Measurements from ENCODE around the gene NOS1. TPM values are rescaled to one million over a fixed set of nuclear protein-coding genes. Genes with fewer than 3 reads are reported as not detected.
"Not testable (repeated sequence)": the region's sequence is repeated elsewhere in the genome, so short reads cannot be mapped to it uniquely, and the experiment has no call there.

Gene NOS1
- polyA plus RNA-seq, 1 experiment, result not detected

DNA sequence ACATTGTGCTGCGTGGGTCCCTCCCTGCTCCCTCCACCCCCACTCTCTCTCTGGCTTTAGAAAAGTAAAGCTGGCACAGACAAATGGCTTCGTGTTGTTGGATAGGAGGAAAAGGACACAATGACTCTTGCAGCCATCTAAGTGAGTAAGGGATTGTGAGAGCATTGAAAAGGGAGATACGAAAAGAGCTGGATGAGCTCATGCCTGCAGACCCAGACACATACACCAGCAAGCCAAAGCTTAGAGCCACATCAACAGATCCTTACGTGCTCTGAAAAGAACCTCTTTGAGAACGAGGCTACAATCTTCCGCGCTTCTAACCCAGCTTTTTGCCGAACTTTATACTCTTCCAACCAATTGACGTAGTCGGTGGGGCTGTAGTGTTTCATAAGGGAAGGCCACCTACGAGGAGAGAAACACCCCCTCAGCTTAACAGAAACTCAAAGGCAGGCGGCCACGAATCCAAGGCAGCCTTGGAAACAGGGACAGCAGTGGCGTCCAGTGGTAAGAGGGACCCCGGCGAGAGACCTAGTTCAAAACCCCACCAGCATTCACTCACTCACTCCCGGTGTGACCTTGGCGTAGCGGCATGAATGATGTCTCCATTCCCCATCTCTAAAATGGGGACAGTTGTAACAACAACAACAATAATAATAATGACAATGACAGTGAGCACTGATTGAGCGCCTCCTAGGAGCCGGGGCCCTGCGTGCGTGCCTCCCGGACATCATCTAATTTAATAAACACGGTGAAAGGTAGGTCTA is 172.3 kb downstream of the NOS1 start:
- POLR2A ChIA-PET, result no interaction called here
- peaks cover 3% of the 10 kb centered on the region for H3K27me3 ChIP-seq (ENCODE audit: control insufficient read depth, insufficient read depth, low read length)

GRCh38 chr12:117188121-117188665 is 173.2 kb downstream of the NOS1 start:
- TF ChIP-seq CTCF (IDR thresholded peaks at IDR 0.05; ENCODE audit: low read depth, low read length), result no peak
- H3K27ac ChIP-seq (ENCODE audit: low read depth, low read length), result no peak overlapping the region
- ChIA-PET POLR2A (interaction anchor here (0.7 kb wide), 1 partner anchor 450 kb away, joined by 6 read pairs; the partner anchor contains the start of gene RNFT2), CTCF (interaction anchor here (0.7 to 1.5 kb wide), 2 partner anchors 25 to 1162 kb away, joined by 3 to 7 read pairs; no protein-coding TSS in a partner anchor)
- no peak overlapping the region for H3K4me3 ChIP-seq (ENCODE audit: low read depth, low read length)
- peaks cover 3% of the 10 kb centered on the region for H3K27me3 ChIP-seq (ENCODE audit: control insufficient read depth, insufficient read depth, low read length)
- no peaks in the 10 kb centered on the region; the same call in 1 of the 2 replicates for H3K9me3 ChIP-seq (ENCODE audit: control insufficient read depth, insufficient read depth, low read length)
- no peak for DNase-seq (ENCODE audit: low read depth, low spot score)

More for the DNA sequence above, 172.3 kb downstream of the NOS1 start:
- peak overlapping the region; percentile 80 for H3K4me3 ChIP-seq (ENCODE audit: low read depth, low read length)
- CTCF ChIA-PET, result interaction anchor here (0.7 to 1.5 kb wide), 3 partner anchors 24 to 1163 kb away, joined by 3 to 7 read pairs (median 3); no protein-coding TSS in a partner anchor
- peak overlapping the region; percentile 31 for H3K27ac ChIP-seq (ENCODE audit: low read depth, low read length)
- TF ChIP-seq CTCF (IDR thresholded peaks at IDR 0.05; ENCODE audit: low read depth, low read length), result no peak
- peak; percentile 20 for DNase-seq (ENCODE audit: low read depth, low spot score)
- no peaks in the 10 kb centered on the region; the same call in 1 of the 2 replicates for H3K9me3 ChIP-seq (ENCODE audit: control insufficient read depth, insufficient read depth, low read length)

DNA sequence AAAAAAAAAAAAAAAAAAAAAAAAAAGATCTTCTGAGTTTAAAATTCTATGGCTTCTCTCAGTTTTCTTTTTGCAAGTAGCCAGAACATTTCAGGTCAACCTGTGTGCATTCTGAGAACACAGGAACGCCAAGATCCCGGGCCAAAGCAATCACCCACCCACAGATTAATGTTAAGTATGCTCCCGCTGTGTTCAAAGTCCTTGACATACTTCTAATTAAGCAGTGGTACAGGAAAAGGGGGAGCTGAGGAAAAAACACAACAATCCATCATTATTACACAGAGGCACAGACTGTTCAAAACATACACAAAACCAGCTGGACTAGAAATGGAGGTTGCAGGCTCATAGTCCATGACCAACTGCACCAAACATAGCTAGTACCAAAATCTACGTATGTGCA is 174.0 kb downstream of the NOS1 start:
- H3K27me3 ChIP-seq (ENCODE audit: control insufficient read depth, insufficient read depth, low read length), result peaks cover 3% of the 10 kb centered on the region
- no peak for DNase-seq (ENCODE audit: low read depth, low spot score)
- ChIA-PET POLR2A (no interaction called here), CTCF (no interaction called here)
- no peak for TF ChIP-seq CTCF (IDR thresholded peaks at IDR 0.05; ENCODE audit: low read depth, low read length)
- no peaks in the 10 kb centered on the region; the same call in 1 of the 2 replicates for H3K9me3 ChIP-seq (ENCODE audit: control insufficient read depth, insufficient read depth, low read length)
- no peak overlapping the region for H3K4me3 ChIP-seq (ENCODE audit: low read depth, low read length)
- no peak overlapping the region for H3K27ac ChIP-seq (ENCODE audit: low read depth, low read length)

DNA sequence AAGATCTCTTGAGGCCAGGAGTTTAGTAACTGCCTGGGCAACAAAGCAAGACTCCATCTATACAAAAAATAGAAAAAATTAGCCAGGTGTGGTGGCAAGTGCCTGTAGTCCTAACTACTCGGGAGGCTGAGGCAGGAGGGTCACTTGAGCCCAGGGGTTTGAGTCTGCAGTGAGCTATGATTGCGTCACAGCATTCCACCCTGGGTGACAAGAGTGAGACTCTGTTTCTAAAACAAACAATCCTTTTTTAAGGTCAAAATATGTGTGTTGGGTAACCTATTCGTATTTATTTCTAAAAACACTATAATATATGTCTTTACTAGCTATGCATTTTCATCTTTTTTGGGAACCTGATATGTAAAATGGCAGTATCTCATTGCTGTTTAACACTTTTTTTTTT is 178.6 kb downstream of the NOS1 start:
- no peak for DNase-seq (ENCODE audit: low read depth, low spot score)
- no peaks in the 10 kb centered on the region for H3K9me3 ChIP-seq (ENCODE audit: control insufficient read depth, insufficient read depth, low read length)
- no peak for TF ChIP-seq CTCF (IDR thresholded peaks at IDR 0.05; ENCODE audit: low read depth, low read length)
- ChIA-PET CTCF (no interaction called here), POLR2A (no interaction called here)
- H3K27me3 ChIP-seq (ENCODE audit: control insufficient read depth, insufficient read depth, low read length), result no peaks in the 10 kb centered on the region
- no peak overlapping the region for H3K4me3 ChIP-seq (ENCODE audit: low read depth, low read length)
- no peak overlapping the region for H3K27ac ChIP-seq (ENCODE audit: low read depth, low read length)

DNA sequence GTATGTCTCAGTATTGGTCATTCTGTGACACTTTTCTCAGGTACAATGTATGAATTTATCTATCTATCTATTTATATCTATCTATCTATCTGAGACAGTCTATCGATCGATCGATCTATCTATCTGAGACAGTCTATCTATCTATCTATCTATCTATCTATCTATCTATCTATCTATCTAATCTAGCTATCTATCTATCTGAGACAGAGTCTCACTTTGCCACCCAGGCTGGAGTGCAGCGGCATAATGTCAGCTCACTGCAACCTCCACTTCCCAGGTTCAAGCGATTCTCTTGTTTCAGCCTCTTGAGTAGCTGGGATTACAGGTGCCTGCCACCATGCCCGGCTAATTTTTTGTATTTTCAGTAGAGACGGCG is 180.0 kb downstream of the NOS1 start:
- H3K27me3 ChIP-seq (ENCODE audit: control insufficient read depth, insufficient read depth, low read length); H3K4me3 ChIP-seq (ENCODE audit: low read depth, low read length); DNase-seq (ENCODE audit: low read depth, low spot score); CTCF ChIA-PET; H3K27ac ChIP-seq (ENCODE audit: low read depth, low read length); H3K9me3 ChIP-seq (ENCODE audit: control insufficient read depth, insufficient read depth, low read length); POLR2A ChIA-PET: not testable (repeated sequence)

Measured in AG04450 (cell line).